Trophoblast cell (in vitro differentiated cells and primary cell): Measurements from ENCODE around the gene PTPRM.
A peak's percentile ranks its signal among the peaks of the same experiment; 100 is the strongest.

Experiments
- DNase-seq, 2 donors: peaks; one replicate each; pipeline ENCODE4 v3.0.0-alpha.2; 2016
- H2AFZ ChIP-seq: 2 replicates; pipeline ENCODE4 v1.6.1; 2013; ENCODE audit warnings: low read length, moderate library complexity, mild to moderate bottlenecking; ENCODE audit not compliant: insufficient read depth, poor library complexity
- H2AK5ac ChIP-seq: 2 replicates; pipeline ENCODE4 v1.6.1; 2013; ENCODE audit warnings: mild to moderate bottlenecking, low read length
- H2BK120ac ChIP-seq: 2 replicates; pipeline ENCODE4 v1.6.1; 2013; ENCODE audit warnings: low read length, mild to moderate bottlenecking, moderate library complexity; ENCODE audit not compliant: insufficient read depth, poor library complexity
- H2BK12ac ChIP-seq: 2 replicates; pipeline ENCODE4 v1.6.1; 2013; ENCODE audit warnings: mild to moderate bottlenecking, low read length, moderate library complexity
- H2BK5ac ChIP-seq: 2 replicates; pipeline ENCODE4 v1.6.1; 2013; ENCODE audit warnings: low read length, low read depth, moderate library complexity, mild to moderate bottlenecking; ENCODE audit not compliant: poor library complexity
- H3K14ac ChIP-seq: 2 replicates; pipeline ENCODE4 v1.6.1; 2013; ENCODE audit warnings: mild to moderate bottlenecking, low read length
- H3K18ac ChIP-seq: 2 replicates; pipeline ENCODE4 v1.6.1; 2013; ENCODE audit warnings: mild to moderate bottlenecking, low read length
- H3K23ac ChIP-seq: 2 replicates; pipeline ENCODE4 v1.6.1; 2013; ENCODE audit warnings: low read length
- H3K27ac ChIP-seq: 2 replicates; pipeline ENCODE4 v1.5.1; 2013; ENCODE audit warnings: low read depth, mild to moderate bottlenecking, inconsistent platforms, low read length, moderate library complexity
- H3K27me3 ChIP-seq: 2 replicates; pipeline ENCODE4 v1.6.1; 2013; ENCODE audit warnings: inconsistent platforms, mild to moderate bottlenecking, low read length, moderate library complexity; ENCODE audit not compliant: insufficient read depth
- H3K36me3 ChIP-seq, 2 experiments: 1 replicate in 1 of 2; 2 replicates in 1 of 2; pipeline ENCODE4 v1.6.1; 2013; ENCODE audit warnings: low read length in 2 of 2, mild to moderate bottlenecking in 2 of 2, moderate library complexity in 1 of 2; ENCODE audit not compliant: insufficient read depth in 2 of 2, control insufficient read depth in 1 of 2
- H3K4ac ChIP-seq: 2 replicates; pipeline ENCODE4 v1.6.1; 2013; ENCODE audit warnings: low read depth, mild to moderate bottlenecking, low read length, moderate library complexity
- H3K4me1 ChIP-seq, 2 experiments: 1 replicate in 1 of 2; 2 replicates in 1 of 2; pipeline ENCODE4 v1.6.1; 2013; ENCODE audit warnings: low read length in 2 of 2, mild to moderate bottlenecking in 2 of 2, moderate library complexity in 1 of 2; ENCODE audit not compliant: insufficient read depth in 2 of 2, control insufficient read depth in 1 of 2
- H3K4me2 ChIP-seq: 2 replicates; pipeline ENCODE4 v1.6.1; 2013; ENCODE audit warnings: inconsistent platforms, mild to moderate bottlenecking, low read length, moderate library complexity
- H3K4me3 ChIP-seq: 2 replicates; pipeline ENCODE4 v1.5.1; 2013; ENCODE audit warnings: mild to moderate bottlenecking, low read depth, low read length, inconsistent platforms
- H3K79me1 ChIP-seq: one replicate; pipeline ENCODE4 v1.6.1; 2013; ENCODE audit warnings: low read length
- H3K79me2 ChIP-seq: 2 replicates; pipeline ENCODE4 v1.6.1; 2013; ENCODE audit warnings: low read length, mild to moderate bottlenecking; ENCODE audit not compliant: control insufficient read depth, insufficient read depth, poor library complexity
- H3K9ac ChIP-seq: 2 replicates; pipeline ENCODE4 v1.6.1; 2013; ENCODE audit warnings: mild to moderate bottlenecking, low read length
- H3K9me3 ChIP-seq: 2 replicates; pipeline ENCODE4 v1.6.1; 2013; ENCODE audit warnings: low read depth, mild to moderate bottlenecking, control low read depth, inconsistent platforms, low read length; ENCODE audit not compliant: insufficient read depth
- H4K12ac ChIP-seq: 2 replicates; pipeline ENCODE4 v1.6.1; 2013; ENCODE audit warnings: low read depth, mild to moderate bottlenecking, low read length, moderate library complexity
- H4K8ac ChIP-seq: 2 replicates; pipeline ENCODE4 v1.6.1; 2013; ENCODE audit warnings: low read depth, mild to moderate bottlenecking, low read length, moderate library complexity
- H4K91ac ChIP-seq: one replicate; pipeline ENCODE4 v1.6.1; 2013; ENCODE audit warnings: low read depth, mild to moderate bottlenecking, low read length, moderate library complexity
- WGBS: extraction: QIAGEN DNeasy Blood & Tissue Kit; methylation state at CpG from one replicate; pipeline ENCODE4 v1.1.7; 2013; ENCODE audit warnings: missing lambda C conversion rate; ENCODE audit not compliant: insufficient read length, insufficient coverage; ENCODE audit errors: extremely low coverage; 5-methylcytosine and 5-hydroxymethylcytosine counted together

PTPRM gene

DNA sequence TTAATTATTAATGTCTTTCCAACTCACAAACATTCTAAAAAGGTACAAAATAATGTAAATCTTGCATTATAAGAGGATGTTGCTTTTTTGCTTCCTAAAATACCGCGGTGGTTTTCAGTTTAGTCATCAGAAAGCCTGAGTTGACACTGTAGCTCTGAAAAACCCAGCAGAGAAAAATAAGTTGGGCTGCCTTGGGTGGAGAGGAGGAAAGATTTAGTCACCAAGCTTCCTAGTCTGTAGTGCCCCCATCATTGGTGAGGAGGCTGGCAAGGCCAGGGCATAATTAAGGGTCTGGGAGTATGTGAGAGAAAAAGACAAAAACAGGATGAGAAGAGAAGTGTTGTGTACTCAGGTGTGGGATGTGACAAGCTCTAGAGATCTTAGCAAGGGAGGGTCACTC lies 5.7 kb downstream of the PTPRM start:
- Histone ChIP-seq H2BK5ac (no peak overlapping the region), H3K36me3 (no peaks in the 10 kb centered on the region), H3K27me3 (no peaks in the 10 kb centered on the region), H2BK120ac (no peak overlapping the region), H3K4ac (peak overlapping the region; percentile 26), H4K12ac (no peak overlapping the region), H4K91ac (no peak overlapping the region), H2AK5ac (no peak overlapping the region), H3K79me2 (peaks cover 16% of the 10 kb centered on the region), H3K14ac (no peak overlapping the region), H2AFZ (no peak overlapping the region), H3K9ac (no peak overlapping the region), H3K4me2 (no peak overlapping the region), H3K18ac (no peak overlapping the region), H2BK12ac (no peak overlapping the region), H3K4me3 (no peak overlapping the region), H3K79me1 (peaks cover 14% of the 10 kb centered on the region), H3K9me3 (no peaks in the 10 kb centered on the region), H3K23ac (no peak overlapping the region), H4K8ac (no peak overlapping the region), H3K27ac (no peak overlapping the region), H3K4me1 (peaks cover 8% of the 10 kb centered on the region in 2 experiments)
- WGBS = no CpG with 5 or more reads among the region's 2 CpGs
- DNase-seq = no peak

DNA sequence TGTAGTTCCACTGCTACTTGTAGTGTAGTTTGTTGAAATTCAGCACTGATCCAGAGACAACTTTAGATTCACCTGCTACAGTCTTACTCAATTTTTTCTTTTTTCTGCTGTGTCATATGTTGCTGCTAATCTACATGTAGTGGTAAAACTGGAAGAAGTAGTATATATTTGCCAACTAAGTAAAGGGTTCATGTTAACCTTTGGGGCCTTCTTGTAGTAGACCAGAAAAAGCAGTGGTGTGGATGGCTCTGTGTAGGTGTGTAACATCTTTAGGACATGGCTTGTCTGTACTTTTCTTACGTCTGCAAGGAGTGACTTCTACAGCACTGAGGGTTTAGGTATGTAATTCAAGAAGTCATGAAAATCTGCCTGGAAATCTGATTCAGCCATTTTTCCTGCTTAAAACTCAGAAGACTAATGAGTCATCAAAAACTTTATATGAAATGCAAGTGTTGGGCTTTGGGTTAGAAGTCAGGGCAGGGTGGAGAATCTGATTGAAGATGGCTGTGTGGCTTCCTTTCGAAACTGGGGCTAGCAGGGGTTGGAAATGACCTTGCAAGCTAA lies 8.4 kb downstream of the PTPRM start:
- no peak overlapping the region for H2BK120ac ChIP-seq
- H4K12ac ChIP-seq = no peak overlapping the region
- H3K18ac ChIP-seq = no peak overlapping the region
- no peak overlapping the region for H2BK12ac ChIP-seq
- H3K79me1 ChIP-seq = peaks cover 5% of the 10 kb centered on the region
- H3K9ac ChIP-seq = no peak overlapping the region
- no peak overlapping the region for H4K91ac ChIP-seq
- H3K4me3 ChIP-seq = no peak overlapping the region
- H3K4me1 ChIP-seq = peaks cover 6% of the 10 kb centered on the region in 2 experiments
- no CpG with 5 or more reads among the region's 2 CpGs for WGBS
- no peaks in the 10 kb centered on the region for H3K27me3 ChIP-seq
- H3K79me2 ChIP-seq = peaks cover 6% of the 10 kb centered on the region
- no peaks in the 10 kb centered on the region for H3K36me3 ChIP-seq
- no peaks in the 10 kb centered on the region for H3K9me3 ChIP-seq
- H3K23ac ChIP-seq = no peak overlapping the region
- H3K27ac ChIP-seq = no peak overlapping the region
- no peak for DNase-seq
- no peak overlapping the region for H2AK5ac ChIP-seq
- H2BK5ac ChIP-seq = no peak overlapping the region
- H3K4me2 ChIP-seq = no peak overlapping the region
- peak overlapping the region; percentile 69 for H3K4ac ChIP-seq
- H2AFZ ChIP-seq = no peak overlapping the region
- no peak overlapping the region for H4K8ac ChIP-seq
- no peak overlapping the region for H3K14ac ChIP-seq

DNA sequence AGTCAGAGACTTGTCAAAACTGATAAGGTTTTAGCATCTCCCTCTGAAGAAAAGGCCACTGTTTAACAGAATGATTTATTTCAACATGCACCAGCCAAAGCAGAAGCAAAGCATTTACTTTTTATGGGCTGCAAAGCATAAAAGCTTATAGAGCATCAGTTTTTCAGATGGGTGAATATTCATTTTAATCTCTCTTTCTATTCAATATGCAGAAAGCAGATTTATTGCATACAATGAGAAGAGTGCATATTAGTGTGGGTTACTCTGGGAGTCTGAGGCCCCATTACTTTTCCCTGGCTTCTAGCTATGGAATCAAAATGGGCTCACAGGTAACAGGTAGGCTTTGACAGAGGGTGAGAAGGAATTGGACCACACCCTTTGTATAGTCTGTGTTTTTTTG lies 9.0 kb downstream of the PTPRM start:
- H3K9ac ChIP-seq = no peak overlapping the region
- no peak overlapping the region for H3K27ac ChIP-seq
- H3K79me1 ChIP-seq = peaks cover 5% of the 10 kb centered on the region
- H3K36me3 ChIP-seq = no peaks in the 10 kb centered on the region
- H3K4me2 ChIP-seq = no peak overlapping the region
- no peak overlapping the region for H4K12ac ChIP-seq
- no peak for DNase-seq
- peaks cover 6% of the 10 kb centered on the region for H3K79me2 ChIP-seq
- H4K91ac ChIP-seq = no peak overlapping the region
- H3K23ac ChIP-seq = no peak overlapping the region
- H3K4me3 ChIP-seq = no peak overlapping the region
- no peak overlapping the region for H3K14ac ChIP-seq
- H3K4me1 ChIP-seq = peaks cover 6% of the 10 kb centered on the region in 2 experiments
- no peak overlapping the region for H2AK5ac ChIP-seq
- H2AFZ ChIP-seq = no peak overlapping the region
- H3K18ac ChIP-seq = peak overlapping the region; percentile 86
- H3K27me3 ChIP-seq = no peaks in the 10 kb centered on the region
- no peak overlapping the region for H2BK5ac ChIP-seq
- H2BK12ac ChIP-seq = no peak overlapping the region
- no peak overlapping the region for H4K8ac ChIP-seq
- no peak overlapping the region for H2BK120ac ChIP-seq
- peak overlapping the region; percentile 89 for H3K4ac ChIP-seq
- H3K9me3 ChIP-seq = no peaks in the 10 kb centered on the region

DNA sequence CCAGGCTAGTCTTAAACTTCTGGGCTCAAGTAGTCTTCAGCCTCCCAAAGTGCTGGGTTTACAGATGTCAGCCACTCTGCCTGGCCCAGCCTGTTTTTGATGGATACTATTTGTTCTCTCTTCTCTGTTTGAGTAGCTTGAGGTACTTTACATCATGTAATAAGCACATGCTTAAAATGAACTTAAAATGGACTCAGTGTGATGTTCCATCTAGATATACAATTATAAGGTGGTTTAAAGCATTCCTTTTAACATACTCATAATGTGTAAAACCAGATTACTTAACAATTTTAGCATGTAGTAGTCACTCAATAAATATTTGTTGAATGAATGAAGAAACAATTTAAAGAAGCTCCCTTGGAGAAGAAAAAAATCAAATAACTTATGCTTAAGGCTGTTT lies 9.6 kb downstream of the PTPRM start:
- H2BK5ac ChIP-seq = no peak overlapping the region
- H3K23ac ChIP-seq = no peak overlapping the region
- H4K12ac ChIP-seq = no peak overlapping the region
- H4K91ac ChIP-seq = no peak overlapping the region
- no peak overlapping the region for H2AFZ ChIP-seq
- DNase-seq = peak; percentile 38 to 74
- peaks cover 6% of the 10 kb centered on the region in 2 experiments for H3K4me1 ChIP-seq
- peaks cover 0 to 2% of the 10 kb centered on the region in 2 experiments for H3K36me3 ChIP-seq
- H3K79me1 ChIP-seq = peaks cover 5% of the 10 kb centered on the region
- H3K4me2 ChIP-seq = no peak overlapping the region
- H3K18ac ChIP-seq = no peak overlapping the region
- no peak overlapping the region for H4K8ac ChIP-seq
- no peaks in the 10 kb centered on the region for H3K27me3 ChIP-seq
- peak overlapping the region; percentile 89 for H3K4ac ChIP-seq
- H2BK120ac ChIP-seq = no peak overlapping the region
- no peak overlapping the region for H3K9ac ChIP-seq
- H3K4me3 ChIP-seq = no peak overlapping the region
- no peak overlapping the region for H2BK12ac ChIP-seq
- no peak overlapping the region for H2AK5ac ChIP-seq
- no peak overlapping the region for H3K14ac ChIP-seq
- H3K9me3 ChIP-seq = no peaks in the 10 kb centered on the region
- no peak overlapping the region for H3K27ac ChIP-seq
- H3K79me2 ChIP-seq = peaks cover 6% of the 10 kb centered on the region
